H9 (cell line): Measurements from ENCODE around the gene LHCGR. TPM values are rescaled to one million over a fixed set of nuclear protein-coding genes. Genes with fewer than 3 reads are reported as not detected.

Experiments
- DNase-seq: peaks from one replicate; pipeline ENCODE4 v3.0.0-alpha.2; 2017
- H2AFZ ChIP-seq: one replicate; pipeline ENCODE4 v1.6.1; 2013; ENCODE audit warnings: mild to moderate bottlenecking, low read length, control low read depth, moderate library complexity
- H2AK5ac ChIP-seq: 2 replicates; pipeline ENCODE4 v1.6.1; 2013; ENCODE audit warnings: low read length, control low read depth, mixed read lengths; ENCODE audit not compliant: insufficient read length
- H2BK120ac ChIP-seq: one replicate; pipeline ENCODE4 v1.6.1; 2013; ENCODE audit warnings: low read depth, mild to moderate bottlenecking, low read length, control low read depth, inconsistent platforms; ENCODE audit not compliant: poor library complexity, severe bottlenecking
- H2BK12ac ChIP-seq: 2 replicates; pipeline ENCODE4 v1.6.1; 2013; ENCODE audit warnings: low read length, control low read depth, mixed read lengths, low read depth; ENCODE audit not compliant: insufficient read length
- H2BK15ac ChIP-seq: 2 replicates; pipeline ENCODE4 v1.6.1; 2013; ENCODE audit warnings: low read depth, low read length, control low read depth
- H2BK20ac ChIP-seq: one replicate; pipeline ENCODE4 v1.6.1; 2013; ENCODE audit warnings: low read depth, mild to moderate bottlenecking, low read length, control low read depth, inconsistent platforms; ENCODE audit not compliant: poor library complexity, severe bottlenecking
- H2BK5ac ChIP-seq: 2 replicates; pipeline ENCODE4 v1.6.1; 2013; ENCODE audit warnings: low read length, control low read depth, mixed read lengths; ENCODE audit not compliant: insufficient read length
- H3K14ac ChIP-seq: 2 replicates; pipeline ENCODE4 v1.6.1; 2013; ENCODE audit warnings: low read length, control low read depth; ENCODE audit not compliant: insufficient read depth
- H3K18ac ChIP-seq: 2 replicates; pipeline ENCODE4 v1.6.1; 2013; ENCODE audit warnings: low read depth, mild to moderate bottlenecking, mixed read lengths, low read length, control low read depth; ENCODE audit not compliant: insufficient read length
- H3K23ac ChIP-seq: 2 replicates; pipeline ENCODE4 v1.6.1; 2013; ENCODE audit warnings: low read length, control low read depth, mixed read lengths, low read depth; ENCODE audit not compliant: insufficient read length
- H3K23me2 ChIP-seq: 2 replicates; pipeline ENCODE4 v1.6.1; 2013; ENCODE audit warnings: low read depth, mild to moderate bottlenecking, mixed read lengths, low read length, control low read depth; ENCODE audit not compliant: insufficient read length, poor library complexity, severe bottlenecking
- H3K27ac ChIP-seq: 2 replicates; pipeline ENCODE4 v1.5.1; 2013; ENCODE audit warnings: low read length, control low read depth, mixed read lengths, low read depth; ENCODE audit not compliant: insufficient read length
- H3K27me3 ChIP-seq: 2 replicates; pipeline ENCODE4 v1.6.1; 2013; ENCODE audit warnings: low read length, control low read depth, inconsistent platforms; ENCODE audit not compliant: insufficient read depth
- H3K4ac ChIP-seq: 2 replicates; pipeline ENCODE4 v1.6.1; 2013; ENCODE audit warnings: low read depth, mild to moderate bottlenecking, control low read depth, inconsistent platforms, low read length, moderate library complexity
- H3K4me1 ChIP-seq: 2 replicates; pipeline ENCODE4 v1.6.1; 2013; ENCODE audit warnings: low read length, control low read depth, inconsistent platforms; ENCODE audit not compliant: insufficient read depth
- H3K4me2 ChIP-seq: 2 replicates; pipeline ENCODE4 v1.6.1; 2013; ENCODE audit warnings: low read length, control low read depth, mixed read lengths; ENCODE audit not compliant: insufficient read length, insufficient read depth
- H3K56ac ChIP-seq: 2 replicates; pipeline ENCODE4 v1.6.1; 2013; ENCODE audit warnings: low read depth, mild to moderate bottlenecking, mixed read lengths, low read length, control low read depth; ENCODE audit not compliant: insufficient read length
- H3K79me1 ChIP-seq: 2 replicates; pipeline ENCODE4 v1.6.1; 2013; ENCODE audit warnings: low read depth, mild to moderate bottlenecking, moderate library complexity, low read length, control low read depth, inconsistent platforms; ENCODE audit not compliant: insufficient read depth, poor library complexity, severe bottlenecking
- H3K79me2 ChIP-seq: 2 replicates; pipeline ENCODE4 v1.6.1; 2013; ENCODE audit warnings: low read length, control low read depth, inconsistent platforms; ENCODE audit not compliant: insufficient read depth
- H3K9ac ChIP-seq: 2 replicates; pipeline ENCODE4 v1.6.1; 2013; ENCODE audit warnings: low read length, control low read depth, mixed read lengths; ENCODE audit not compliant: insufficient read length; ENCODE audit errors: extremely low read depth
- H3K9me3 ChIP-seq: one replicate; pipeline ENCODE4 v1.6.1; 2013; ENCODE audit warnings: low read depth, low read length, inconsistent platforms; ENCODE audit not compliant: control insufficient read depth
- H3T11ph ChIP-seq: one replicate; pipeline ENCODE4 v1.6.1; 2013; ENCODE audit warnings: mild to moderate bottlenecking, low read length, control low read depth, inconsistent platforms
- H4K20me1 ChIP-seq: one replicate; pipeline ENCODE4 v1.6.1; 2013; ENCODE audit not compliant: control insufficient read depth, insufficient read length, insufficient read depth
- H4K5ac ChIP-seq: 2 replicates; pipeline ENCODE4 v1.6.1; 2013; ENCODE audit warnings: low read depth, mild to moderate bottlenecking, mixed read lengths, low read length, control low read depth; ENCODE audit not compliant: insufficient read length
- H4K8ac ChIP-seq: replicated peaks from 2 replicates; pipeline ENCODE4 v1.6.1; 2013; ENCODE audit warnings: low read length, control low read depth, mixed read lengths, low read depth; ENCODE audit not compliant: insufficient read length
- H4K91ac ChIP-seq: 2 replicates; pipeline ENCODE4 v1.6.1; 2013; ENCODE audit warnings: low read depth, mild to moderate bottlenecking, moderate library complexity, mixed read lengths, low read length, control low read depth; ENCODE audit not compliant: insufficient read length
- H3K27ac Mint-ChIP-seq, 3 experiments: 2 replicates in 2 of 3; 3 replicates in 1 of 3; pipeline ENCODE4 v1.8.0; 2020 to 2021; ENCODE audit warnings: mixed read lengths in 3 of 3, mild to moderate bottlenecking in 1 of 3, moderate library complexity in 1 of 3
- H3K27me3 Mint-ChIP-seq: 2 replicates; pipeline ENCODE4 v1.8.0; 2021; ENCODE audit warnings: low read depth, mild to moderate bottlenecking, moderate library complexity, mixed read lengths
- H3K36me3 Mint-ChIP-seq, 3 experiments: 2 replicates in 2 of 3; 3 replicates in 1 of 3; pipeline ENCODE4 v1.8.0; 2020 to 2021; ENCODE audit warnings: low read depth in 3 of 3, mixed read lengths in 3 of 3; ENCODE audit not compliant: insufficient read depth in 1 of 3
- H3K4me1 Mint-ChIP-seq, 2 experiments: 2 replicates each; pipeline ENCODE4 v1.8.0; 2020; ENCODE audit warnings: mixed read lengths in 2 of 2
- H3K4me3 Mint-ChIP-seq, 2 experiments: 2 replicates in 1 of 2; 3 replicates in 1 of 2; pipeline ENCODE4 v1.8.0; 2020 to 2021; ENCODE audit warnings: mild to moderate bottlenecking in 2 of 2, mixed read lengths in 2 of 2, moderate library complexity in 1 of 2
- H3K9me3 Mint-ChIP-seq, 2 experiments: 2 replicates in 1 of 2; 3 replicates in 1 of 2; pipeline ENCODE4 v1.8.0; 2020; ENCODE audit warnings: mild to moderate bottlenecking in 2 of 2, mixed read lengths in 2 of 2, moderate library complexity in 1 of 2
- CTCF ChIP-seq: fragments of 200-600 bp; sonication (generic); conservative IDR thresholded peaks from 3 replicates; pipeline ENCODE4 v1.8.0; 2021; ENCODE audit warnings: antibody characterized with exemption, mild to moderate bottlenecking
- WGBS: extraction: QIAGEN DNeasy Blood & Tissue Kit; methylation state at CpG from one replicate; pipeline ENCODE4 v1.1.7; 2013; ENCODE audit warnings: missing lambda C conversion rate, low lambda C conversion rate, mixed read lengths; ENCODE audit not compliant: insufficient read length; ENCODE audit errors: extremely low coverage; 5-methylcytosine and 5-hydroxymethylcytosine counted together
- total RNA-seq: library from RNA; stranded (reverse); gene quantifications from 2 replicates; pipeline ENCODE4 v1.2.1, GENCODE V29; 2021

The LHCGR gene
- total RNA-seq, 1 experiment from 2014 or later = 0.44 TPM

- Histone ChIP-seq H3K56ac (no peak overlapping the region), H3K27ac (no peak overlapping the region), H4K20me1 (no peaks in the 10 kb centered on the region), H2AK5ac (no peak overlapping the region), H3K4me1 (peaks cover 4% of the 10 kb centered on the region; the same call in 1 of the 2 replicates), H2AFZ (no peak overlapping the region), H3K79me1 (no peaks in the 10 kb centered on the region), H3K23ac (no peak overlapping the region), H3K23me2 (no peaks in the 10 kb centered on the region), H2BK12ac (no peak overlapping the region), H4K8ac (no peak overlapping the region), H3K9me3 (no peaks in the 10 kb centered on the region), H3K9ac (no peak overlapping the region), H3K4me2 (no peak overlapping the region), H3K14ac (no peak overlapping the region), H2BK5ac (no peak overlapping the region), H2BK15ac (no peak overlapping the region), H2BK120ac (no peak overlapping the region), H3K79me2 (no peaks in the 10 kb centered on the region), H3K27me3 (no peaks in the 10 kb centered on the region), H2BK20ac (no peak overlapping the region), H3T11ph (no peak overlapping the region), H3K18ac (no peak overlapping the region), H4K91ac (no peak overlapping the region), H4K5ac (no peak overlapping the region), H3K4ac (no peak overlapping the region)
- no peak overlapping the region for H3K4me3 Mint-ChIP-seq
- no peaks in the 10 kb centered on the region for H3K27me3 Mint-ChIP-seq
- no peaks in the 10 kb centered on the region for H3K36me3 Mint-ChIP-seq
- WGBS = no CpG with 5 or more reads among the region's 5 CpGs
- no peaks in the 10 kb centered on the region; a peak in 1 of 5 replicates for H3K9me3 Mint-ChIP-seq
- TF ChIP-seq CTCF = no peak
- no peak for DNase-seq
- no peak overlapping the region for H3K27ac Mint-ChIP-seq
- H3K4me1 Mint-ChIP-seq = peaks cover 33 to 37% of the 10 kb centered on the region in 2 experiments
Measured at GRCh38 chr2:48793671-48794070, 38.1 kb upstream of the LHCGR start.
